ENCODE data around the gene HACL1.

HACL1 gene

DNA sequence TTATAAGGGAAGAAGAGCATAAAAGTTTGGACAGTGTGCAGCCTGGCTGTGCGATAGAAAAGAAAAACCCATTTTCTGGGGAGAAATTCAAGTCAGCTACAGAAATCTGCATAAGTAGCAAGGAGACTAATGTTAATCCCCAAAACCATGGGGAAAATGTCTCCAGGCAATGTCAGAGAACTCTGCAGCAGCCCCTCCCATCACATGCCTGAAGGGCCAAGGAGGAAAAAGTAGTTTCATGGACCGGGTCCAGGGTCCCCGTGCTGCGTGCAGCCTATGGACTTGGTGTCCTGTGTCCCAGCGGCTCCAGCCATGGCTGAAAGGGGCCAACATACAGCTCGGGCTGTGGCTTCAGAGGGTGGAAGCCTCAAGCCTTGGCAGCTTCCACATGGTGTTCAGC lies 51.5 kb downstream of the HACL1 start:
- no peak for ATAC-seq (ENCODE audit: low read depth)
- no peaks in the 10 kb centered on the region for H3K36me3 ChIP-seq (ENCODE audit: low read depth)
- DNase-seq (ENCODE audit: low spot score), result no peak
- no peak overlapping the region for H3K27ac ChIP-seq (ENCODE audit: poor library complexity, severe bottlenecking)
- H3K4me1 ChIP-seq (ENCODE audit: insufficient read depth, poor library complexity, severe bottlenecking), result no peaks in the 10 kb centered on the region
- no peak overlapping the region for H3K4me3 ChIP-seq (ENCODE audit: severe bottlenecking)
- TF ChIP-seq, protein P1, sequence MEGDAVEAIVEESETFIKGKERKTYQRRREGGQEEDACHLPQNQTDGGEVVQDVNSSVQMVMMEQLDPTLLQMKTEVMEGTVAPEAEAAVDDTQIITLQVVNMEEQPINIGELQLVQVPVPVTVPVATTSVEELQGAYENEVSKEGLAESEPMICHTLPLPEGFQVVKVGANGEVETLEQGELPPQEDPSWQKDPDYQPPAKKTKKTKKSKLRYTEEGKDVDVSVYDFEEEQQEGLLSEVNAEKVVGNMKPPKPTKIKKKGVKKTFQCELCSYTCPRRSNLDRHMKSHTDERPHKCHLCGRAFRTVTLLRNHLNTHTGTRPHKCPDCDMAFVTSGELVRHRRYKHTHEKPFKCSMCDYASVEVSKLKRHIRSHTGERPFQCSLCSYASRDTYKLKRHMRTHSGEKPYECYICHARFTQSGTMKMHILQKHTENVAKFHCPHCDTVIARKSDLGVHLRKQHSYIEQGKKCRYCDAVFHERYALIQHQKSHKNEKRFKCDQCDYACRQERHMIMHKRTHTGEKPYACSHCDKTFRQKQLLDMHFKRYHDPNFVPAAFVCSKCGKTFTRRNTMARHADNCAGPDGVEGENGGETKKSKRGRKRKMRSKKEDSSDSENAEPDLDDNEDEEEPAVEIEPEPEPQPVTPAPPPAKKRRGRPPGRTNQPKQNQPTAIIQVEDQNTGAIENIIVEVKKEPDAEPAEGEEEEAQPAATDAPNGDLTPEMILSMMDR (IDR thresholded peaks at IDR 0.05; ENCODE audit: poor library complexity, severe bottlenecking), result no peak
- H3K27me3 ChIP-seq (ENCODE audit: insufficient read depth, poor library complexity, severe bottlenecking), result no peaks in the 10 kb centered on the region
- no peaks in the 10 kb centered on the region for H3K9me3 ChIP-seq (ENCODE audit: severe bottlenecking)

DNA sequence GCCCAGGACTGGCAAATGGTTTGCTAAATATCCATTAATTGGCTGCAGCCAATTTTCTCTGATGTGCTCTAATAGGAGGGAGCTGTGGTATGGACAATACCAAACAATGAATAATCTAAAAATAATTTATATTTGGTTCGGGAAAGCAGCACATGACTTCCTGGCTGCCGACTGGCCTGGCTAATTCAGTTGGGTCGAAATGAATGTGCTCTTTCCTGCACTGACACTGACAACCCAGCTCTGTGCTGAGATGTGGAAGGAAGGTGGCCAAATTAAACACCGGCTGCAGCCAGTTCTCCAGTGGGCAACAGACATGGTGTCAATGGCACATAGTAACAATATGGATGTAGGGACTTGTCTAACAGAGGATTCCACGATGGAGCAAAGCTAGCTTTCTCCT lies 58.8 kb downstream of the HACL1 start:
- Histone ChIP-seq H3K27ac (ENCODE audit: poor library complexity, severe bottlenecking) (no peak overlapping the region), H3K4me3 (ENCODE audit: severe bottlenecking) (no peak overlapping the region)
- no peak for ATAC-seq (ENCODE audit: low read depth)

DNA sequence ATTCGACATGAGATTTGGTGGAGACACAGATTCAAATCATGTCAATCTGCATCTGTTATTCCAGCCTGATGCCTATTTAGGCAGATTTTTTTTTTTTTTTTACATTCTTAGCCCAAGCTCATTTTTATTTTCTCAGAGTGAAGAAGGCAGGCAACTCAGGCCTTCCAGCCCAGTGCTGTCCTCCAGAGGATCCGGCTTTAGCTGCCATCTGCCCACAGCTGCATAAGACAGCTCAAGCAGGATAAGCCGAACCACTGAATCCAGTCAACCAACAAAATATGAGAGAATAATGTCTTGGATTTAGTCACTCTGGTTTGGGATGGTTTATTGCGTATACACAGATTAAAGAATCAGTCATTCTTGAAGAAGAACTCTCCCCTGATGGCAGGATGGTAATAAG lies 60.0 kb downstream of the HACL1 start:
- Histone ChIP-seq H3K36me3 (ENCODE audit: low read depth) (no peaks in the 10 kb centered on the region), H3K9me3 (ENCODE audit: severe bottlenecking) (no peaks in the 10 kb centered on the region), H3K27ac (ENCODE audit: poor library complexity, severe bottlenecking) (no peak overlapping the region), H3K27me3 (ENCODE audit: insufficient read depth, poor library complexity, severe bottlenecking) (no peaks in the 10 kb centered on the region), H3K4me1 (ENCODE audit: insufficient read depth, poor library complexity, severe bottlenecking) (no peaks in the 10 kb centered on the region), H3K4me3 (ENCODE audit: severe bottlenecking) (no peak overlapping the region)
- DNase-seq (ENCODE audit: low spot score) (no peak), ATAC-seq (ENCODE audit: low read depth) (no peak)
- TF ChIP-seq, protein P1 (IDR thresholded peaks at IDR 0.05; ENCODE audit: poor library complexity, severe bottlenecking), result no peak

More for the DNA sequence above, 58.8 kb downstream of the HACL1 start:
- no peaks in the 10 kb centered on the region for H3K9me3 ChIP-seq (ENCODE audit: severe bottlenecking)
- no peaks in the 10 kb centered on the region for H3K4me1 ChIP-seq (ENCODE audit: insufficient read depth, poor library complexity, severe bottlenecking)
- no peaks in the 10 kb centered on the region for H3K27me3 ChIP-seq (ENCODE audit: insufficient read depth, poor library complexity, severe bottlenecking)
- no peak for DNase-seq (ENCODE audit: low spot score)
- H3K36me3 ChIP-seq (ENCODE audit: low read depth), result no peaks in the 10 kb centered on the region
- TF ChIP-seq, protein P1 (IDR thresholded peaks at IDR 0.05; ENCODE audit: poor library complexity, severe bottlenecking), result no peak

DNA sequence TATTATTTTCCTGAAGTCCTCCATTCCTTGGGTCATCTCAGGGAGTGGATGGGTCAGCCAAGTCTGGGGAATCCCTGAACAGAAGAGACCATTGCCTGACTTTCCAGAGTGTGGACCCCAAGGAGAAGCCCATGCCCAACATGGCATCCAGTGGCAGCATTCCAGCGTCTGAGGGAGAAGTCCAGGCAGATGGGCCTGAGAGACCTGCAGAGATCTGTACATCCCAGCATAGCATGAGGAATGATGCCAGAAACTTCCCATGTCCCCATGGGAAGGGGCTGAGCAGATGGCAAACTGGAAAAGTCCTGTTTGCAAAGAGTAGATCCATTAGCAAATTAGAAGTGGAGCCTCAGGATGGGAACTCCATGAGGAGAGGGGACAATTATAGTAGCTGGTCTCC lies 62.3 kb downstream of the HACL1 start:
- DNase-seq (ENCODE audit: low spot score) (no peak), ATAC-seq (ENCODE audit: low read depth) (no peak)
- TF ChIP-seq, protein P1 (IDR thresholded peaks at IDR 0.05; ENCODE audit: poor library complexity, severe bottlenecking), result no peak
- H3K27me3 ChIP-seq (ENCODE audit: insufficient read depth, poor library complexity, severe bottlenecking), result no peaks in the 10 kb centered on the region
- H3K36me3 ChIP-seq (ENCODE audit: low read depth), result no peaks in the 10 kb centered on the region
- H3K27ac ChIP-seq (ENCODE audit: poor library complexity, severe bottlenecking), result no peak overlapping the region
- no peak overlapping the region for H3K4me3 ChIP-seq (ENCODE audit: severe bottlenecking)
- H3K4me1 ChIP-seq (ENCODE audit: insufficient read depth, poor library complexity, severe bottlenecking), result no peaks in the 10 kb centered on the region
- no peaks in the 10 kb centered on the region for H3K9me3 ChIP-seq (ENCODE audit: severe bottlenecking)

DNA sequence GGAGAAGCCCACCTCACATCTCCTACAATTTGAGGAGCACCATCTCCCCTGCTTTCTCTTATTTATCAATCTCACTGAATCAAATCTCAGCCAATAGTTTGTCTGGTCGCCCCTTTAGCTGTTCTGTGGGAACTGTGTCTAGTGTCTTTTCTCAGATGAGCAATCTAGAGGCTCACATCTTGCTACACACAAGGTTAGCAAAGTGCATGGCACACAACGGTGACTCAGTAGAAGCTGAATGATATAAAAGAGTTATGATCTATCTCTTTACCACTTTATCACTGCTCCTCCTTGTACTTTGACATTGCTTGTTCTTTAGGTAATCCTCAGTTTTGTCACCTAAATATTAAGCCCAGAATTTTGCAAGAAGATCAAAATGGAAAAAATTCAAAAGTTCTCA lies 63.0 kb downstream of the HACL1 start:
- Histone ChIP-seq H3K36me3 (ENCODE audit: low read depth) (no peaks in the 10 kb centered on the region), H3K4me1 (ENCODE audit: insufficient read depth, poor library complexity, severe bottlenecking) (no peaks in the 10 kb centered on the region), H3K4me3 (ENCODE audit: severe bottlenecking) (no peak overlapping the region), H3K9me3 (ENCODE audit: severe bottlenecking) (no peaks in the 10 kb centered on the region), H3K27me3 (ENCODE audit: insufficient read depth, poor library complexity, severe bottlenecking) (no peaks in the 10 kb centered on the region), H3K27ac (ENCODE audit: poor library complexity, severe bottlenecking) (no peak overlapping the region)
- no peak for ATAC-seq (ENCODE audit: low read depth)
- DNase-seq (ENCODE audit: low spot score), result no peak
- TF ChIP-seq, protein P1 (IDR thresholded peaks at IDR 0.05; ENCODE audit: poor library complexity, severe bottlenecking), result no peak
